Neural cell (in vitro differentiated cells): ENCODE data around the gene ABCA4. TPM values are rescaled to one million over a fixed set of nuclear protein-coding genes. Genes with fewer than 3 reads are reported as not detected.

ENCODE experiments used
- H2AFZ ChIP-seq: fragments of 200-600, 300-800 bp; sonication (generic), shearing (Covaris generic); 2 replicates; pipeline ENCODE4 v1.6.0; 2014; ENCODE audit warnings: low read depth, mild to moderate bottlenecking, antibody characterized with exemption, low read length, moderate library complexity
- H3F3A ChIP-seq: fragments of 200-600 bp; shearing (Covaris generic); 2 replicates; pipeline ENCODE4 v1.6.1; 2016; ENCODE audit warnings: mild to moderate bottlenecking, moderate library complexity, mixed read lengths, antibody characterized with exemption, low read length; ENCODE audit not compliant: insufficient read depth, poor library complexity, severe bottlenecking
- H3K27ac ChIP-seq: fragments of 200-600, 300-800 bp; sonication (generic), shearing (Covaris generic); 2 replicates; pipeline ENCODE4 v1.5.1; 2014; ENCODE audit warnings: mild to moderate bottlenecking, low read length, moderate library complexity
- H3K27me3 ChIP-seq: fragments of 300-800, 200-600 bp; sonication (generic), shearing (Covaris generic); 2 replicates; pipeline ENCODE4 v1.6.0; 2014; ENCODE audit warnings: mild to moderate bottlenecking, low read depth, low read length, moderate library complexity; ENCODE audit not compliant: insufficient read depth
- H3K36me3 ChIP-seq: fragments of 300-800, 200-600 bp; sonication (generic), shearing (Covaris generic); 2 replicates; pipeline ENCODE4 v1.5.1; 2014; ENCODE audit warnings: mild to moderate bottlenecking, antibody characterized with exemption, low read length, moderate library complexity; ENCODE audit not compliant: insufficient read depth
- H3K4me2 ChIP-seq: fragments of 300-800, 200-600 bp; sonication (generic), shearing (Covaris generic); 2 replicates; pipeline ENCODE4 v1.6.0; 2014; ENCODE audit warnings: mild to moderate bottlenecking, low read length
- H3K4me3 ChIP-seq: fragments of 300-800, 200-600 bp; sonication (generic), shearing (Covaris generic); 2 replicates; pipeline ENCODE4 v1.5.1; 2014; ENCODE audit warnings: mild to moderate bottlenecking, low read length, moderate library complexity
- H3K79me2 ChIP-seq: fragments of 200-600 bp; shearing (Covaris generic); replicated peaks from 2 replicates; pipeline ENCODE4 v1.6.0; 2014; ENCODE audit warnings: mild to moderate bottlenecking, low read length, moderate library complexity; ENCODE audit not compliant: insufficient read depth
- H3K9ac ChIP-seq: fragments of 300-800, 200-600 bp; sonication (generic), shearing (Covaris generic); 2 replicates; pipeline ENCODE4 v1.6.1; 2016; ENCODE audit warnings: mild to moderate bottlenecking, low read length, mixed read lengths
- H3K9me2 ChIP-seq: fragments of 200-600 bp; shearing (Covaris generic); 2 replicates; pipeline ENCODE4 v1.6.1; 2016; ENCODE audit warnings: mild to moderate bottlenecking, low read length, mixed read lengths; ENCODE audit not compliant: insufficient read depth
- H3K9me3 ChIP-seq: fragments of 200-600, 300-800 bp; sonication (generic), shearing (Covaris generic); 2 replicates; pipeline ENCODE4 v1.6.1; 2016; ENCODE audit warnings: mild to moderate bottlenecking, mixed run types, low read length, moderate library complexity, mixed read lengths
- H4K20me1 ChIP-seq: fragments of 200-600 bp; shearing (Covaris generic); 2 replicates; pipeline ENCODE4 v1.6.1; 2016; ENCODE audit warnings: mild to moderate bottlenecking, mixed run types; ENCODE audit not compliant: insufficient read depth
- EP300 ChIP-seq: fragments of 450-650 bp; conservative IDR thresholded peaks from 2 replicates; pipeline ENCODE4 v1.6.1; 2014; ENCODE audit warnings: antibody characterized with exemption, mild to moderate bottlenecking, moderate library complexity; ENCODE audit not compliant: poor library complexity, severe bottlenecking
- EZH2 ChIP-seq: fragments of 200-600, 300-800 bp; shearing (Covaris generic), sonication (generic); IDR thresholded peaks from 2 replicates; pipeline ENCODE4 v1.6.1; 2014; ENCODE audit warnings: antibody characterized with exemption, low read length, borderline replicate concordance, mild to moderate bottlenecking; ENCODE audit not compliant: insufficient read depth, poor library complexity, severe bottlenecking
- MXI1 ChIP-seq: fragments of 450-650 bp; conservative IDR thresholded peaks from 2 replicates; pipeline ENCODE4 v1.6.1; 2014; ENCODE audit warnings: antibody characterized with exemption, mild to moderate bottlenecking; ENCODE audit not compliant: poor library complexity, severe bottlenecking
- POLR2AphosphoS5 ChIP-seq: IDR thresholded peaks from 2 replicates; pipeline ENCODE4 v1.6.1; 2012
- RAD21 ChIP-seq: fragments of 450-650 bp; conservative IDR thresholded peaks from 2 replicates; pipeline ENCODE4 v1.6.1; 2014; ENCODE audit warnings: antibody characterized with exemption, mild to moderate bottlenecking, moderate library complexity
- SMC3 ChIP-seq: fragments of 450-650 bp; conservative IDR thresholded peaks from 2 replicates; pipeline ENCODE4 v1.6.1; 2014; ENCODE audit warnings: antibody characterized with exemption, mild to moderate bottlenecking, moderate library complexity; ENCODE audit not compliant: poor library complexity
- TAF1 ChIP-seq: IDR thresholded peaks from 2 replicates; pipeline ENCODE4 v1.6.1; 2012; ENCODE audit warnings: low read depth
- polyA plus RNA-seq: library from polyadenylated mRNA; depleted of rRNA; stranded (reverse); fragments of >200 nt; gene quantifications from 2 replicates; pipeline ENCODE4 v1.2.3, GENCODE V29; 2014
- TF ChIP-seq, protein P1 (sequence below): IDR thresholded peaks from 2 replicates; pipeline ENCODE4 v1.6.1; 2012; ENCODE audit warnings: borderline replicate concordance
- TF ChIP-seq, protein P2 (sequence below): fragments of 450-650 bp; IDR thresholded peaks from 2 replicates; pipeline ENCODE4 v1.5.1; 2014; ENCODE audit warnings: antibody characterized with exemption, mild to moderate bottlenecking, moderate library complexity; ENCODE audit not compliant: poor library complexity, severe bottlenecking

ABCA4 gene
- polyA plus RNA-seq, 1 donor from 2014 or later: not detected

DNA sequence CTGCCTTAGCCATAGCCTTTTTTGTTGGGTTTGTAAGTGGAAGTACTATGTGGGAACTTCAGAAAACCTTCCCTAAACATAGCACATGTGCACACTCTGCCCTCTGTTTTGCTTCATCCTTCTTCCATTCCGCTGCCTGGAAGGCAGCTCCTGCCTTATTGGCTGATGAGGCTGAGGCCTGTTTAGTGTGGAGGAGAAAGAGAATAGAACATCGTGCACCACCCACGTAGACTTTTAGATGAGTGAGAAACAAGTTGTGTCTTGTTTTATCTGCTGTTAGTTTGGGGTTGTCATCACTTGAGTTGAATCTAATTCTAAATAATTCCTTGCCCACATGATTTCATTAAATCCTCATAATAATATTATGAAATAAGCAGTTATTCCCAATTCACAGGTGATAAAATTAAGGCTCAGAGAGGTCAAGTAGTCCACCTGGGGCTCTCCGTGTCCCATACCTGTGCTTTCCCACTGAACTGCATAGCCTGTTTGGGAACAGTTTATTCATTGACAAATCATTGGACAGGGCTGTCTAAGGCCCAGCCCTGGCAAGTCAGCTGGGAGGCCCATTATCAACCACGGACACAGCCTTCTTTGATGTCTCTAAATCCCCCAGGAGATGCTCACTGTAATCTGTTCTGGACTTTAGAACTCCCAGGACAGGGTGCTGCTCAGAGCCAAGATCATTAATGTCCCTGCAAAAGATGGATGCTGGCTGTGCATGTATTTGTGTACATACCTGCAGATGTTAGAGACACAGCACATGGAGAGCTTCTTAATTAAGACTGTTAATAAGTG is 93.0 kb downstream of the ABCA4 start:
- H3K9me2 ChIP-seq: no peaks in the 10 kb centered on the region
- H2AFZ ChIP-seq: no peak overlapping the region
- TF ChIP-seq RAD21: no peak
- no peak for TF ChIP-seq TAF1
- H3K4me3 ChIP-seq: no peak overlapping the region
- H3K27ac ChIP-seq: no peak overlapping the region
- H3F3A ChIP-seq: no peaks in the 10 kb centered on the region
- H3K79me2 ChIP-seq: no peaks in the 10 kb centered on the region
- no peaks in the 10 kb centered on the region for H4K20me1 ChIP-seq
- no peaks in the 10 kb centered on the region for H3K27me3 ChIP-seq
- no peaks in the 10 kb centered on the region for H3K9me3 ChIP-seq
- H3K36me3 ChIP-seq: no peaks in the 10 kb centered on the region
- no peak overlapping the region for H3K4me2 ChIP-seq
- H3K9ac ChIP-seq: no peak overlapping the region

DNA sequence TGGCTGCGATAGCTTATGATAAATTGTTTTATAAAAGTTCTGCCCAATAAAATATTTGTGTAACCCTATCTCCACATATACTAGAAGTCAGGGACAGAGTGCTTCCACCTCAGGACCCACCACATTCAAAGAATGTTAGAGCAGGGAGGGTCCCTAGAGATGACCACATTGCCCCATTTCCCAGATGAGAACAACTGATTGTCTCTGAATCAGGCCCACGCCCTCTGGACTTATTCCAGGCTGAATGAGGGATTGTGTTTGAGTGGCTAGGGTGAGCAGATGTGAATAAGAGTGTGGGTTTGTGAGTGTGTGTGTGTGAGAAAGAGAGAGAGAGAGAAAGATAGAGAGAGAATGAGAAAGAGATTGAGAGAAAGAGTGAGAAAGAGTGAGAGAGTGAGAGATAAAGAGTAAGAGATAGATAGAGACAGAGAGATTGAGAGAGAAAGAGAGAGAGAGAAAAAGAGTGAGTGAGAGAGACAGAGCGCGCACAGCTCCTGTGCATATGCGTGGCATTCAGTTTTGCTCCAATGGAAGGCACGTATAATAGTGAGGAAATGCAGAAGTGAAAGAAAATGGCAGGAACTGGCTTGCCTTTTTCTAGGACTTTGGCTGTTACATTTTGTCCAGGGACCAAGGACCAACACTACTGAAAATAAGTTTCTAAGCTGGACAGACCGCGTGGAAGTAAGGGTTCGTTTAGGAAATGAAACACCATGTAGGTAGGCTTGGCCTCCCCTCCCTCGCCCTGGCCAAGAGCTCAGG is 94.1 kb downstream of the ABCA4 start:
- no peaks in the 10 kb centered on the region for H4K20me1 ChIP-seq
- H3K9me3 ChIP-seq: no peaks in the 10 kb centered on the region
- H3F3A ChIP-seq: no peaks in the 10 kb centered on the region
- H3K27ac ChIP-seq: no peak overlapping the region
- no peak overlapping the region for H3K4me3 ChIP-seq
- no peaks in the 10 kb centered on the region for H3K27me3 ChIP-seq
- no peak for TF ChIP-seq POLR2AphosphoS5
- TF ChIP-seq, protein P1, sequence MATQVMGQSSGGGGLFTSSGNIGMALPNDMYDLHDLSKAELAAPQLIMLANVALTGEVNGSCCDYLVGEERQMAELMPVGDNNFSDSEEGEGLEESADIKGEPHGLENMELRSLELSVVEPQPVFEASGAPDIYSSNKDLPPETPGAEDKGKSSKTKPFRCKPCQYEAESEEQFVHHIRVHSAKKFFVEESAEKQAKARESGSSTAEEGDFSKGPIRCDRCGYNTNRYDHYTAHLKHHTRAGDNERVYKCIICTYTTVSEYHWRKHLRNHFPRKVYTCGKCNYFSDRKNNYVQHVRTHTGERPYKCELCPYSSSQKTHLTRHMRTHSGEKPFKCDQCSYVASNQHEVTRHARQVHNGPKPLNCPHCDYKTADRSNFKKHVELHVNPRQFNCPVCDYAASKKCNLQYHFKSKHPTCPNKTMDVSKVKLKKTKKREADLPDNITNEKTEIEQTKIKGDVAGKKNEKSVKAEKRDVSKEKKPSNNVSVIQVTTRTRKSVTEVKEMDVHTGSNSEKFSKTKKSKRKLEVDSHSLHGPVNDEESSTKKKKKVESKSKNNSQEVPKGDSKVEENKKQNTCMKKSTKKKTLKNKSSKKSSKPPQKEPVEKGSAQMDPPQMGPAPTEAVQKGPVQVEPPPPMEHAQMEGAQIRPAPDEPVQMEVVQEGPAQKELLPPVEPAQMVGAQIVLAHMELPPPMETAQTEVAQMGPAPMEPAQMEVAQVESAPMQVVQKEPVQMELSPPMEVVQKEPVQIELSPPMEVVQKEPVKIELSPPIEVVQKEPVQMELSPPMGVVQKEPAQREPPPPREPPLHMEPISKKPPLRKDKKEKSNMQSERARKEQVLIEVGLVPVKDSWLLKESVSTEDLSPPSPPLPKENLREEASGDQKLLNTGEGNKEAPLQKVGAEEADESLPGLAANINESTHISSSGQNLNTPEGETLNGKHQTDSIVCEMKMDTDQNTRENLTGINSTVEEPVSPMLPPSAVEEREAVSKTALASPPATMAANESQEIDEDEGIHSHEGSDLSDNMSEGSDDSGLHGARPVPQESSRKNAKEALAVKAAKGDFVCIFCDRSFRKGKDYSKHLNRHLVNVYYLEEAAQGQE: no peak
- TF ChIP-seq RAD21: no peak
- TF ChIP-seq EZH2: no peak
- no peak for TF ChIP-seq MXI1
- no peak for TF ChIP-seq TAF1
- TF ChIP-seq, protein P2, sequence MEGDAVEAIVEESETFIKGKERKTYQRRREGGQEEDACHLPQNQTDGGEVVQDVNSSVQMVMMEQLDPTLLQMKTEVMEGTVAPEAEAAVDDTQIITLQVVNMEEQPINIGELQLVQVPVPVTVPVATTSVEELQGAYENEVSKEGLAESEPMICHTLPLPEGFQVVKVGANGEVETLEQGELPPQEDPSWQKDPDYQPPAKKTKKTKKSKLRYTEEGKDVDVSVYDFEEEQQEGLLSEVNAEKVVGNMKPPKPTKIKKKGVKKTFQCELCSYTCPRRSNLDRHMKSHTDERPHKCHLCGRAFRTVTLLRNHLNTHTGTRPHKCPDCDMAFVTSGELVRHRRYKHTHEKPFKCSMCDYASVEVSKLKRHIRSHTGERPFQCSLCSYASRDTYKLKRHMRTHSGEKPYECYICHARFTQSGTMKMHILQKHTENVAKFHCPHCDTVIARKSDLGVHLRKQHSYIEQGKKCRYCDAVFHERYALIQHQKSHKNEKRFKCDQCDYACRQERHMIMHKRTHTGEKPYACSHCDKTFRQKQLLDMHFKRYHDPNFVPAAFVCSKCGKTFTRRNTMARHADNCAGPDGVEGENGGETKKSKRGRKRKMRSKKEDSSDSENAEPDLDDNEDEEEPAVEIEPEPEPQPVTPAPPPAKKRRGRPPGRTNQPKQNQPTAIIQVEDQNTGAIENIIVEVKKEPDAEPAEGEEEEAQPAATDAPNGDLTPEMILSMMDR: no peak
- TF ChIP-seq EP300: no peak
- TF ChIP-seq SMC3: no peak
- H2AFZ ChIP-seq: no peak overlapping the region
- H3K36me3 ChIP-seq: no peaks in the 10 kb centered on the region
- H3K9me2 ChIP-seq: no peaks in the 10 kb centered on the region
- no peak overlapping the region for H3K4me2 ChIP-seq
- H3K9ac ChIP-seq: no peak overlapping the region
- no peaks in the 10 kb centered on the region for H3K79me2 ChIP-seq
